PFSK-1 (cell line): ENCODE results near the gene TRAPPC11.

ENCODE experiments used
- FOXP2 ChIP-seq: optimal IDR thresholded peaks from 2 replicates; pipeline ENCODE3; 2011; ENCODE audit warnings: borderline replicate concordance, control low read depth, inconsistent platforms; ENCODE audit not compliant: insufficient read depth; ENCODE audit errors: extremely low read length, extremely low read depth
- POLR2AphosphoS5 ChIP-seq: IDR thresholded peaks from 2 replicates; pipeline ENCODE4 v1.6.1; 2012; ENCODE audit warnings: low read depth, mild to moderate bottlenecking, control low read depth, low read length, moderate library complexity
- REST ChIP-seq, 2 experiments: IDR thresholded peaks; 2 replicates each; pipeline versions ENCODE4 v1.6.1 to v1.8.0; 2011 to 2012; ENCODE audit warnings: low read depth in 2 of 2, low read length in 2 of 2, control low read depth in 1 of 2, inconsistent platforms in 1 of 2, mild to moderate bottlenecking in 1 of 2, moderate library complexity in 1 of 2; ENCODE audit not compliant: insufficient read depth in 1 of 2
- SIN3A ChIP-seq: IDR thresholded peaks from 2 replicates; pipeline ENCODE4 v1.6.1; 2012; ENCODE audit warnings: mild to moderate bottlenecking, low read length, moderate library complexity, borderline replicate concordance; ENCODE audit not compliant: insufficient read depth
- TAF1 ChIP-seq: IDR thresholded peaks from 2 replicates; pipeline ENCODE4 v1.6.1; 2012; ENCODE audit warnings: low read length, control low read depth, borderline replicate concordance; ENCODE audit not compliant: insufficient read depth

TRAPPC11 gene

GRCh38 chr4:183627979-183628588 is 31.0 kb upstream of the TRAPPC11 start:
- TF ChIP-seq FOXP2 (no peak), TAF1 (no peak), REST (IDR thresholded peaks at IDR 0.05; ENCODE audit: insufficient read depth in 1 of 2, low read depth in 2 of 2, low read length in 2 of 2) (no peak), POLR2AphosphoS5 (no peak), SIN3A (no peak)

DNA sequence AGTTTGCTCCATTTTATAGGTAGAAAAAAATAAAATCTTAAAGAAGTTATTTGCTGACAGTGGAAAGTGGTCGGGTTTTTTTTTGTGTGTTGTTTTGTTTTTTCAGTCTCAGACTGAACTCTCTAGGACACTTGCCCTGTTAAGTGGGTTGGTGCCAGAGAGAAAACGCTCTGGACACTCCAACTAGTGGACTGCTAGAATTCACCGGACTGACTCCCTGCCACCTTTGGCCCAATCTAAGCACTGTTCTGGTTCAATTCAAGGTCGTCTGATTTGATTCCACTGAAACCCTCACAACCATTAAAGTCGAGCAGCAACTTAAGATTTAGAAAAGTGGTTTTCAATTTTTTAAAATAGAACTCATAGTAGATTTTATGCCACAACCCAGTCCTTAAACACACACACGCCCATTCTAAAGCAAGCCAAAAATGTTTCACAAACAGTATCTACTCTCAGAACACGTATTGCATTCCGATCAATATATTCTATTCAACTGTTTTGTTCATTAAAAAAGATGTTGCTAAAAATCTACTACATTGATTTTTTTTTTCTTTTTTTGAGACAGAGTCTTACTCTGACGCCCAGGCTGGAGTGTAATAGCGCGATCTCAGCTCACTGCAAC is 27.4 kb upstream of the TRAPPC11 start:
- TF ChIP-seq SIN3A (no peak), REST (IDR thresholded peaks at IDR 0.05; ENCODE audit: insufficient read depth in 1 of 2, low read depth in 2 of 2, low read length in 2 of 2) (no peak), POLR2AphosphoS5 (no peak), FOXP2 (no peak), TAF1 (no peak)

DNA sequence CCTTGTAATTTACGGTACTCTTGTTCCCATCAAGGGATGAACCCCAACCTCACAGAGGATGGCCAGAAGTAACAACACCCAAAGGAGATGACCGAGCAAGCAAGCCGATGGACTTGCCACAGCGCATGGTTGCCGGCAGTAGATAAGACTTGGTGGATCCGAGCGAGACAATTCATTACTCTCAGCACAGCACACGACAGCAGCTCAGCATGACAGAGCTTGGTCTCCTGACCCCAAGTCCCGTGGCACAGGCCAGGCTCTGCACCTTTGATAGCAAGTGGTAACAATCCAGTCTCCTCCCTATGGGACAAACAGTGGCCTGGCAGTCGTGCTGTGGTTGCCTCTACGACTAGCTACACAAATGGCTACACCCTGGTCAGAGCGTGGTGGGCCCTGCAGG is 26.4 kb upstream of the TRAPPC11 start:
- TF ChIP-seq POLR2AphosphoS5 (no peak), FOXP2 (no peak), REST (IDR thresholded peaks at IDR 0.05; ENCODE audit: insufficient read depth in 1 of 2, low read depth in 2 of 2, low read length in 2 of 2) (no peak), SIN3A (no peak), TAF1 (no peak)

DNA sequence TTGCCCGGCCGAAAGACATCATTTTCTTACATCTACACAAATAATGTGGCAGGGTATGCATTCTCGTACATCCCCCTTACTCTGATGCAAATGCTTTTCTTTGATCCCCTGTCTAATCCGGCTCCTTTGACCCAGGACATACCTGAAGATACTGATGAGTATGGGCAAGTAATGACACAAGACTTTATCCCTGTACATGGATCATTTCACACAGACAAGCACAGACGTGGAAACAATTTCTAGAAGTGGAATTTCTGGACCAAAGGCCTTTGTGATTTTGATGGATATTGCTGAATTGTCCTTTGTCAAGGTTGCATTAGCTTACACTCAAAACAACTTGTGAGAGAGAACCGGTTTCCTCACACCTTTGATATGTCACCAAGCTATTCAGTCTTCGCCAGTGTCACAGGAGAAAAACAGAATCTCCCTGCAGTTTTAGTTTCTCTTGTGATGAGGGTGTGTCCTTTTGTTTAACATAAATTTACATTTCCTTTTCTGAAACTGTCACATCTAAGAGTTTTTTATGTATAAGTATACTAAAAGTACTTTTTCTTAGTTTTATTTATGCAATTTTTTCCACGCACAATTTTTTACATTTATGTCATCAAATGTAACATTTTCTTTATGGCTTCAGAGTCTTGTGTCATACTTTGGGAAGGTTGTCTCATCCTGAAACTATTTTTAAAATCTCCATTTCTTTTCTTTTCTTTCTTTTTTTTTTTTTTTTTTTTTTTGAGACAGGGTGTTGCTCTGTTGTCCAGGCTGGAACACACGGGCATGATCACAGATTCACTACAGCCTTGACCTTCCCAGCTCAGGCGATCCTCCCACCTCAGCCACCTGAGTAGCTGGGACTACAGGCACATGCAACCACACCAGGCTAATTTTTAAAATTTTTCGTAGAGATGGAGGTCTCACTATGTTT is 25.4 kb upstream of the TRAPPC11 start:
- TF ChIP-seq REST (IDR thresholded peaks at IDR 0.05; ENCODE audit: insufficient read depth in 1 of 2, low read depth in 2 of 2, low read length in 2 of 2) (no peak), FOXP2 (no peak)
